GM19372 (cell line): ENCODE data around the gene CLRN1.

ENCODE experiments used
- ATAC-seq: cut with Tn5 transposase; IDR thresholded peaks from one replicate; pipeline ENCODE4 v1.9.1; 2021; ENCODE audit warnings: mild to moderate bottlenecking, low read depth, moderate library complexity; ENCODE audit not compliant: unreplicated experiment

The CLRN1 gene

GRCh38 chr3:150925751-150926201, 46.8 kb downstream of the CLRN1 start:
- ATAC-seq = peak; percentile 90

- no peak for ATAC-seq
Observed at GRCh38 chr3:150922611-150923010, 49.9 kb downstream of the CLRN1 start.

- ATAC-seq = no peak
Observed at GRCh38 chr3:150921209-150921608, 51.3 kb downstream of the CLRN1 start.

- no peak for ATAC-seq
Observed at GRCh38 chr3:150920236-150920635, 52.3 kb downstream of the CLRN1 start.

GRCh38 chr3:150917951-150918350, 54.6 kb downstream of the CLRN1 start:
- ATAC-seq = no peak

- ATAC-seq = no peak
Observed at GRCh38 chr3:150913133-150913922, 59.2 kb downstream of the CLRN1 start.

GRCh38 chr3:150912501-150912900, 60.0 kb downstream of the CLRN1 start:
- ATAC-seq = no peak

- ATAC-seq = no peak
Observed at GRCh38 chr3:150911771-150912170, 60.8 kb downstream of the CLRN1 start.

GRCh38 chr3:150906461-150906860, 66.1 kb downstream of the CLRN1 start:
- no peak for ATAC-seq

GRCh38 chr3:150905746-150906145, 66.8 kb downstream of the CLRN1 start:
- no peak for ATAC-seq

- no peak for ATAC-seq
Observed at GRCh38 chr3:150905339-150905738, 67.2 kb downstream of the CLRN1 start, which contains the start of gene MINDY4B. TSS of gene MINDY4B (minus strand) at chr3:150905439. CDS start at chr3:150905439, 0 bp downstream.

- no peak for ATAC-seq
Observed at GRCh38 chr3:150902988-150903387, 69.5 kb downstream of the CLRN1 start.

- no peak for ATAC-seq
Observed at GRCh38 chr3:150901793-150902192, 70.7 kb downstream of the CLRN1 start.

- no peak for ATAC-seq
Observed at GRCh38 chr3:150899141-150899540, 73.4 kb downstream of the CLRN1 start.

GRCh38 chr3:150898046-150898754, 74.3 kb downstream of the CLRN1 start:
- no peak for ATAC-seq

- ATAC-seq = no peak
Observed at GRCh38 chr3:150897592-150897991, 74.9 kb downstream of the CLRN1 start.

GRCh38 chr3:150890831-150891230, 81.7 kb downstream of the CLRN1 start:
- no peak for ATAC-seq

GRCh38 chr3:150890295-150890694, 82.2 kb downstream of the CLRN1 start:
- ATAC-seq = no peak

GRCh38 chr3:150889106-150889505, 83.4 kb downstream of the CLRN1 start:
- ATAC-seq = no peak

- no peak for ATAC-seq
Observed at GRCh38 chr3:150887031-150887430, 85.5 kb downstream of the CLRN1 start.

GRCh38 chr3:150885535-150885934, 87.0 kb downstream of the CLRN1 start:
- ATAC-seq = no peak
